Stimulated activated CD4-positive, alpha-beta T cell treated with anti-CD3 and anti-CD28 coated beads, Interleukin-1b, Interleukin-23, amount 100 ng/mL, for 48 hours (primary cell): ENCODE results near the gene POU3F2.

Experiments
- DNase-seq: peaks from one replicate; pipeline ENCODE4 v3.0.0-alpha.2; 2020

POU3F2 gene

GRCh38 chr6:98831057-98831958, 3.1 kb upstream of the POU3F2 start:
- DNase-seq: peak; percentile 3

GRCh38 chr6:98831959-98832283, 2.5 kb upstream of the POU3F2 start:
- no peak for DNase-seq

- peak; percentile 14 for DNase-seq
Observed at GRCh38 chr6:98832284-98833056, 1.9 kb upstream of the POU3F2 start.

GRCh38 chr6:98833057-98833306, 1.4 kb upstream of the POU3F2 start:
- DNase-seq: peak; percentile 15

- DNase-seq: peak; percentile 8
Observed at GRCh38 chr6:98833307-98834059, 891 bp upstream of the POU3F2 start.

- DNase-seq: peak; percentile 2
Observed at GRCh38 chr6:98835149-98836024, 1.0 kb downstream of the POU3F2 start.

- DNase-seq: no peak
Observed at GRCh38 chr6:98836025-98836961, 1.9 kb downstream of the POU3F2 start.

- no peak for DNase-seq
Observed at GRCh38 chr6:98836962-98837944, 2.9 kb downstream of the POU3F2 start.

GRCh38 chr6:98838032-98838431, 3.7 kb downstream of the POU3F2 start:
- DNase-seq: no peak

GRCh38 chr6:98838975-98839374, 4.6 kb downstream of the POU3F2 start:
- no peak for DNase-seq

- DNase-seq: no peak
Observed at GRCh38 chr6:98839781-98840361, 5.5 kb downstream of the POU3F2 start.

GRCh38 chr6:98840385-98840784, 6.0 kb downstream of the POU3F2 start:
- no peak for DNase-seq

- no peak for DNase-seq
Observed at GRCh38 chr6:98840996-98841513, 6.7 kb downstream of the POU3F2 start.

GRCh38 chr6:98841621-98842341, 7.4 kb downstream of the POU3F2 start:
- no peak for DNase-seq

GRCh38 chr6:98842342-98843180, 8.2 kb downstream of the POU3F2 start:
- no peak for DNase-seq

- DNase-seq: no peak
Observed at GRCh38 chr6:98843271-98844243, 9.2 kb downstream of the POU3F2 start.
